Measurements from ENCODE around the gene DZIP1L.

The DZIP1L gene

DNA sequence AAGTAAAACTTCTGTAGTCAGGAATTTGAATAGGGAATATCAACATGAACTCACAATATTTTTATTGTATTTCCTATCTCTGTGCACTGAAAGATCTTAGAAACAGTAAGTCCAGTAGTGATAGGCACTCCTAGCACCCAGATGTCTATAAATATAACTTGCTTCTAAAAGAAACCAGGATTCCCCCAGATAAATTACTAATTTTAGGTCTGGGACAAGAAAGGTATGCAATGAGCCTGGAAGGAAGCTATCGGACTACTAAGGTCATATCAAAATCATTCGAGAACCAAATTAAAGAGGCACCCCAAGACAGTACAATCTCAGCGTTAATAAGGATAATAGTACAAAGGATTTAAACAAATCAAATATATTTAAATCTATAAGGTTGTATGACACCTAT is 58.0 kb downstream of the DZIP1L start:
- Histone ChIP-seq H3K9me3 (no peaks in the 10 kb centered on the region), H3K36me3 (peaks cover 0 to 17% (median 10%) of the 10 kb centered on the region in 3 donors), H3K4me1 (peaks cover 0 to 11% (median 0%) of the 10 kb centered on the region in 4 donors), H3K4me3 (no peak overlapping the region), H3K27ac (no peak overlapping the region), H3K27me3 (no peaks in the 10 kb centered on the region)
- no peak for TF ChIP-seq CTCF (IDR thresholded peaks at IDR 0.05)
- no peak for DNase-seq
- intact Hi-C loops (cut with DNase I; ENCODE audit: low total_unique reads) = no loop called here

GRCh38 chr3:138054057-138054456 is 61.4 kb downstream of the DZIP1L start:
- H3K27me3 ChIP-seq = no peaks in the 10 kb centered on the region
- H3K4me3 ChIP-seq = no peak overlapping the region
- H3K4me1 ChIP-seq = peaks cover 0 to 4% (median 0%) of the 10 kb centered on the region in 4 donors
- H3K9me3 ChIP-seq = no peaks in the 10 kb centered on the region
- TF ChIP-seq CTCF (IDR thresholded peaks at IDR 0.05) = no peak
- DNase-seq = no peak
- H3K36me3 ChIP-seq = peaks cover 0 to 7% (median 6%) of the 10 kb centered on the region in 3 donors
- H3K27ac ChIP-seq = no peak overlapping the region
- intact Hi-C loops (cut with DNase I; ENCODE audit: low total_unique reads) = no loop called here

GRCh38 chr3:138051947-138052802 is 63.2 kb downstream of the DZIP1L start:
- Histone ChIP-seq H3K36me3 (peaks cover 5 to 12% (median 7%) of the 10 kb centered on the region in 3 donors), H3K27me3 (no peaks in the 10 kb centered on the region), H3K27ac (no peak overlapping the region), H3K9me3 (no peaks in the 10 kb centered on the region), H3K4me3 (no peak overlapping the region), H3K4me1 (no peaks in the 10 kb centered on the region)
- no peak for DNase-seq
- peak; percentile 21 to 39 for TF ChIP-seq CTCF (IDR thresholded peaks at IDR 0.05)
- intact Hi-C loops (cut with DNase I; ENCODE audit: low total_unique reads) = no loop called here

GRCh38 chr3:138049157-138049919 is 66.1 kb downstream of the DZIP1L start:
- no peaks in the 10 kb centered on the region for H3K27me3 ChIP-seq
- no peak overlapping the region for H3K27ac ChIP-seq
- H3K9me3 ChIP-seq = no peaks in the 10 kb centered on the region
- peaks cover 7 to 12% (median 9%) of the 10 kb centered on the region in 3 donors for H3K36me3 ChIP-seq
- no peak overlapping the region for H3K4me3 ChIP-seq
- no peak for TF ChIP-seq CTCF (IDR thresholded peaks at IDR 0.05)
- no peak for DNase-seq
- intact Hi-C loops (cut with DNase I; ENCODE audit: low total_unique reads) = no loop called here
- H3K4me1 ChIP-seq = no peaks in the 10 kb centered on the region

DNA sequence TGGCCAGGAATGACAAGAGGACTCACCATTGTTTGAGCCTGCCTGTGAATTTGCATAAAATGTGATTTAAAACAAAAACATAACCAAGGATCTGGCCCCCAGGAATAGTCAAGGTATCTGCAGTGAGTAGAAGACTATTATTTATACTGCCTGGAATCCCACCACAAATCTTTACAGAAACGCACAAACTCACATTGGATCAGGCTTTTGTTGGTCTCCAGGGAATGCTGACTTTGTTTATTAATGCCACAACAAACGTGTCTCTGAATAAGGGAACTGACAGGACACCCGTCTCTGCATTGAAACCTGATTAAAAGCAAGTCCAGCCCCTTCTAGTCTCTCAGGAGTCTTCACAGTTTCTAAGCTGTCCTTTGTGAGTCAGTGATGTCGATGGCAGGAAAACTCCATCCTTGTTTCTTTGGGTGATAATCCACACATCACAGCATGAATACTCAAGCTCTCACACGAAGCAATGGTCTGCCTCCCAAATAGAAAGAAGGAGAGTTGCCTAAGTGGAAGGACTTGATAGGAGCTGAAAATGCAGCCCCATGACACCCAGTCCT is 67.7 kb downstream of the DZIP1L start:
- intact Hi-C loops (cut with DNase I; ENCODE audit: low total_unique reads) = no loop called here
- H3K36me3 ChIP-seq = peaks cover 7 to 12% (median 9%) of the 10 kb centered on the region in 3 donors
- H3K9me3 ChIP-seq = no peaks in the 10 kb centered on the region
- DNase-seq = no peak
- H3K27me3 ChIP-seq = no peaks in the 10 kb centered on the region
- peaks cover 0 to 5% (median 0%) of the 10 kb centered on the region in 4 donors for H3K4me1 ChIP-seq
- no peak overlapping the region for H3K4me3 ChIP-seq
- no peak for TF ChIP-seq CTCF (IDR thresholded peaks at IDR 0.05)
- no peak overlapping the region for H3K27ac ChIP-seq

Data from tibial artery (tissue), 4 donors.